Stimulated activated naive CD4-positive, alpha-beta T cell (primary cell): ENCODE data around the gene PRKD1.

Source experiments
- DNase-seq, 6 experiments: peaks; one replicate each; lab custom pipeline; 2025; lab: John Stamatoyannopoulos, UW

The PRKD1 gene

GRCh38 chr14:29838752-29839151, 88.9 kb downstream of the PRKD1 start:
- DNase-seq: no peak

- no peak for DNase-seq
These were observed 91.3 kb downstream of the PRKD1 start for GRCh38 chr14:29836395-29836794.

DNA sequence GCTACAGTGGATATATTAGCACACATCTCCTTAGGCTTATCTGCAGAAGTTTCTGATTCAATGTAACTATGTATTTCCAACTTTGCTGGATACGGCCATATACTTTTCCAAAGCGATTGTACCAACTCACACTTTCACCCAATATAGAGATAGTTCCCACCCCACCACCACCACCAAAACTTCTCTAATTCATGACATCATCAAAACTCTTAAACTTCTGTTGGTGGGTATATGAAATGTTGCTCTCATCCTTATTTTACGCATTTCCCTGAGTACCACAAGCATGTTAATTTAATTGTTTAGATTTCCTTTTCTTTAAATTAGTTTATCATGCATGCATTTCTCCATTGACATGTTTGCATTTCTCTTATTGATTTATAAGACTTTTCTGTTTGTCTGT, 95.6 kb downstream of the PRKD1 start:
- no peak for DNase-seq

GRCh38 chr14:29829851-29830250, 97.8 kb downstream of the PRKD1 start:
- DNase-seq: no peak

DNA sequence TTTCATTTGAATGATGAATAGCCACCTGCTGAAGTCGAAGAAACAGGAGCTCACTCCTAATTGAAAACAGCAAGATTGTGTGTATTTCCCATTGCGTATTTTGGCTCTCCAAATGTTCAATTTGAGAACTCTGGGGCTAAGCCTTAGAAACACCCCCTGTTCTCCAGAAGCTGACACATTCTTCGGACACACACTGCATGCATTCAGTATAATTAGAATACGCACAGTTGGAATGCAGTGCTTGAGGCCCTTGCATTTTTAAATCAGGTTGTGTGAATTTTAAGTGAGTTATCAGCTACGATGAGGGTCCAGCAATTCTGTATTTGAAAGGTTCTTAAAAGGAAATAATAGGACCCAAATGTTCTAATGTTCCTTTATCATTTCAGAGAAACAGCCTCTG, 103.8 kb downstream of the PRKD1 start:
- DNase-seq: no peak

DNA sequence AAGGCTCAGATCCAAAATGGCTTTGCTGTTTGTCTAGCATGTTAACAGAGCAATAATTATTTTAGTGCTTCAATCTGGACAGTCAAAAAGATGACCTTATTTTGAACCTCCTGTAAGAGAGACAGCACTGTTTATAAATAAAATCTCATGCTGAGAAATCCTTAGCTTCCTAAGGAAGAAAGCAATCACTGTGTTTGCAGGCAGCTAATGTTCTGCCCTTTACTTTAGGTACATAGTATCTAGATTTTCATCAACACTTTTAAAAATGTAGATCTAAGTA, 105.3 kb downstream of the PRKD1 start:
- no peak for DNase-seq

- no peak for DNase-seq
These were observed 105.8 kb downstream of the PRKD1 start for GRCh38 chr14:29821661-29822429.

GRCh38 chr14:29821242-29821641, 106.4 kb downstream of the PRKD1 start:
- DNase-seq: no peak

GRCh38 chr14:29820785-29821184, 106.9 kb downstream of the PRKD1 start:
- no peak for DNase-seq

DNA sequence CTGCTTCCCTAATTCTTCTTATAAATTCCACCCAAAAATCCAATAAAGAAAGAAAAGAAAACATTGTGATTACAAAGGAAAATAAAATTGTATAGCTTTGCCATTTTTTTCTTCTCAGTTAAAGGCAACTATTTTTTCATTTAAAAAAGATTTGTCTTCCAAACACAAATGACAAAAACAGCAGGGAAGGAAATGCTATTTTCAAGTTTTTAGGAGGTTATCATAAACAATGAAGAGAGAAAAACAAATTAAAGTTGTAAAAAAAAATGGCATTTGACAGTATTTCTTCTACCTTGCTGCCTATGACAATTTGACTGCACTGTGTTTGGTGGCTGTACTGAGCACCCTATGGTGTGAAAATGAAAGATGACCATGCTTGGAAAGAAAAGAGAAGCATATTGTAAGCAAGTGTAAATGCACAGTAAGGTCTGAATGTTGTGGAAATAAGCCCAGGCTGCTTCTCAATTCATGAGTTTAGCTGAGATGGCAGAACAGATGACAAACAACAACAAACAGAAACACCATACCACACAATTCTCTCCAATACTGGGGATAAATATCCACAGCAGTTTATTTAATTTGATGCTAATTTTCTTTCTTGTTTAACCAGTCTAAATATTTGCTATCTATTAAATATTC, 109.8 kb downstream of the PRKD1 start:
- no peak for DNase-seq

DNA sequence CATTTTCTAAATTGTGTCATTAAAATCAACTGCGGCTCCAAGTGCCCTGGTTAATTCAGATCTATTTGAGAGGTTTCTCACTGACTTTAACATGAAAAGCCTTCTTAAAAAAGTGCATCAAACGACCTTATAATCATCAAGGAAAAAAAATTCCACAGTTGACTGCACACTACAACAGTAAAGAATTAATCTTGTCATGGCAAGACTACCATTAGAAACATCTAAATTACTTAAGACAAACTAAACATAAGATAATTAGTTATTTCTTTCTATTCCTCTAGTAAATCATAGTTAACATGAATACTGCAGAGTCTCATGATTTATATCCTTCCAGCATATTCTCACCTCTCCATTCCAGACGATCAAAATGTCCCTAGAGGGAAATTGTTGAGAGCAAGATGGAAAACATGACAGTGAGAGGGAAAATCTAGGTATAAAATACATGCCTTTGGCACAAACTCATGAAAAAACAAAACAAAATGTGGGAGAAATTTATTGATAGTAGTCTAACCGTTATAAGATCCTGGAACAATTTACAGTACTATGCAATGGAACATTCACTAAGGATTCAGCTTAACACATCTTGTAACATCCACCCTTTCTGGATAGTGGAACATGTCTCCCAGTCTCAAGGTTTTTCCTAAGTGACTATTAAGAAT, 112.5 kb downstream of the PRKD1 start:
- no peak for DNase-seq

GRCh38 chr14:29814156-29815015, 113.3 kb downstream of the PRKD1 start:
- no peak for DNase-seq

GRCh38 chr14:29810682-29811081, 117.0 kb downstream of the PRKD1 start:
- no peak for DNase-seq

DNA sequence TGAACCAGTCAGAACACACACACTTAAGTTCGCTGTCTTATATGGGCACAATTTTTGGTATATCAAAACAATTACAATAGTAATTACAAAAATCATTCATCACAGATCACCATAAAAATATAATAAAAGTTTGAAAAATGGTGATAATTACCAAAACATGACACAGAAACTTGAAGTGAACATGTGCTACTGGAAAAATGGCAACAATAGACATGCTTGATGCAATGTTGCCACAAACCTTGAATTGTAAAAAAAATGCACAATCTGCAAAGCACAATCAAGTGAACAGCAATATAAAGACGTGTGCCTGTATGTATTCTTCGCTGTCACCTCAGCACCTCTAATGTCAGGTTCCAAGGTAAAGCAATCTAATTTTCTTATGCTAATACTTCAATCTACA, 117.6 kb downstream of the PRKD1 start:
- no peak for DNase-seq

DNA sequence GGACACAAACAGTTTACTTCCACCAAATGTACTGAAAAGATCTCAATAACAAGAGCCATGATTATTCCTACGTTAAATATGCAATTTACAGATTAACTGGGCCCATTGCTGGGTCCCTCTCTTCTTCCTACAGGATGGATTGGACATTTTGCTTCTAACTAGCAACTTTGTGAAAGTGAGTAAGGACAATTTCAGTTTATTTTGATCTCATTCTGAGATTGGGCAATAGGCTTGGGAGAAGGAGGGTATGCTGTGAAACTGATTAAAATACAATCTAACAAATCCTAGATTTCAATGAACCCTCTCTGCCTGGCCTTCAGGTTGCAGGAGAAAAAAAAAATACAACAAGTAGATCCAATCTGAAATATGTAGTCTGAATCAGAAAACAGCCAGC, 121.5 kb downstream of the PRKD1 start:
- no peak for DNase-seq

DNA sequence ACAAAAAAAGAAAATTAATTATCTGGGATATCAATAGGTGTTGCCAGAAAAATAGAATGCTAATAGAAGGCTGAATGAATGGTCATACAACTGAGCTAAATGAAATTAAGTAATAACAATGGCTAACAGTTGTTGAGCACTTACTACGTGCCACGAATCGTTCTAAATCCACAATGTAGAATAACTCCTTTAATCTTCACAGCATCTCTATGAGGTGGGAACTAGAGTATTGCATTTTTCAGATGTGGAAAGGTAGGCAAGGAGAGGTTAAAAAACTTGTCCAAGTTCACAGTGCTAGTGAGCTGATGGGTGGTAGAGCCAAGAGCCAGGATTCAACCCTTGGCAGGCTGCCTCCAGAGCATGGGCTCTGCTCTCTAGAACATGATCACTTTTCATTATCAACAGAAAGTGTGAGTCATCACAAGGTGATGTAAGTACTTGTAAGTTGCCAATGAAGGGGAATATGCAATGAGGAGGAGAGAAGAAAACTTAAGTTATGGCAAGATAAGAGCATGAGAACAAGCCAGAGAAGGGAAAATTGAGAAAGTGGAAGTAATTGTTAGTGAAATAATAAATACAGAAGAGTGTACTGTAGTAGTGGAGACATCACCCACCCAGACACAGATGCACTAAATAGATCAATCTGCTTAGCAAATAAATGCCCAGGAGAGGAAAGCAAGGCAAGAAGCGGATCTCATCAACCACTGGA, 122.1 kb downstream of the PRKD1 start:
- DNase-seq: no peak

DNA sequence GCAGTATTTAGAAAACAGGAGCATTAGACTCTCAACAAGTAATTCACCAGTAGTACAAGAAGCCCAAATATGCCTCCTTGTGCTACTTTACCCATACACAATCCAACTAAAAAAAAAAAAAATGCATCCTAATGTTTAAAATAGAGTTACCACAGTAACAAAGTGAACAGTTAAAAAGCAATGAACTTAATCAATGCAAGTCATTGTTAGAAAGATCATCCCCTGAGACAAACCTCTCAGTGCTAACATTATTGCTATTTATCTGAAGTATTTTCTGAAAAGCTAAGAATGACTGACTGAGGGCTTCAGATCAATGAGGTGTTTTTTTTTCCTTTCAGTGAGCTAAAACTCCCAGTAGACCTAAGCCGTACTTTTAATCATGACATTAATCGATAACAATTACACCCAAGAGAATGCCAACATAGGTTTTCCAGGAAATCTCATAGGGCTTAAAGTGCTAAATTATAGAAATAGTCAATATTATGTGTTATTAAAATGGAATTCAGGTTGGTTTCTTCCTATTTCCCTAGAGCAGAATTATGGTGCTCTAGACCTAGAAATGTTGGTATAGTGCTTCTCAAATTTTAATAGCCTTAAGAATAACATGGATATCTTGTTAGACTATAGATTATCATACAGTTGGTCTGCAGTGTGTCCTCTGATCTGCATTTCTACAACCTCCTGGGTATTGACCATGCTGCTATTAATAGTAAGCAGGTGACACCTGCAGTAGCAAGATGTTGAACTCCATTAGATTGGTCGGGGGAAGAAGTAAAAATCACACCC, 123.0 kb downstream of the PRKD1 start:
- DNase-seq: no peak

DNA sequence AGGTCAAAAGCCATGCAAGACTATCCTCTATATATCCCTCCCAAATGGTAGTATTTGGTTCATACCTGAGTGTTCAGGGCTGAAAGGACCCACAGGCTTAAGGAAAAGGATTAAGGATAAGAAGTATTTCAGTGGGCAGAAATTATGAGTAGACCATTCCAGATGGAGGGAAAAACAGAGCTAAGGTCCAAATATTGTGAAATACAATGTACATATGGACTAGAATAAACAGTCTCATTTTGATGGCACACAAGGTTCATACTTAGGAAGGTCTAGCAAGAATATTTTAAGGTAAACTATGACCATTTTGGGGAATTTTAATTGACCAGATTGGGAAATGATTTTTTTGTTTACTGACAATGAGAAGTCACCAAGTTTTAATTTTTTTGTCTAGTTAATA, 124.6 kb downstream of the PRKD1 start:
- DNase-seq: no peak

GRCh38 chr14:29802211-29802610, 125.4 kb downstream of the PRKD1 start:
- no peak for DNase-seq

GRCh38 chr14:29800961-29801360, 126.7 kb downstream of the PRKD1 start:
- DNase-seq: no peak

- no peak for DNase-seq
These were observed 128.1 kb downstream of the PRKD1 start for GRCh38 chr14:29799464-29800095.
